ENCODE data around the gene PAQR4. TPM values are rescaled to one million over a fixed set of nuclear protein-coding genes. Genes with fewer than 3 reads are reported as not detected.

PAQR4 gene
- total RNA-seq, 5 donors from 2014 or later (not counting 1 experiment from before 2014, with no cell fraction given), result 1.9 to 3.3 (median 3.1) TPM

- DNase-seq (no peak), ATAC-seq (replicated peaks in 1 of 4) (no peak)
- peaks cover 0 to 32% of the 10 kb centered on the region in 2 experiments for H3K27me3 ChIP-seq (replicated peaks in 1 of 2; ENCODE audit: control insufficient read depth in 2 of 2, extremely low read depth in 1 of 2, insufficient read depth in 2 of 2, low read length in 1 of 2)
- Mint-ChIP-seq H3K27me3 (peaks cover 0 to 4% of the 10 kb centered on the region in 2 donors), H3K27ac (no peak overlapping the region), H3K9me3 (no peaks in the 10 kb centered on the region), H3K36me3 (no peaks in the 10 kb centered on the region), H3K4me3 (no peak overlapping the region), H3K4me1 (peaks cover 0 to 11% (median 0%) of the 10 kb centered on the region in 3 donors)
- peaks cover 2 to 13% of the 10 kb centered on the region in 2 experiments for H3K4me1 ChIP-seq (ENCODE audit: control insufficient read depth in 1 of 2, extremely low read depth in 1 of 2, insufficient read depth in 2 of 2, low read length in 2 of 2)
- WGBS (ENCODE audit: insufficient coverage), result 96% methylated on average over 28 of the region's 28 CpGs
- H3K36me3 ChIP-seq (ENCODE audit: control insufficient read depth in 2 of 2, extremely low read depth in 1 of 2, insufficient read depth in 1 of 2, low read length in 1 of 2), result no peaks in the 10 kb centered on the region
- ChIA-PET CTCF (no interaction called here), POLR2A (no interaction called here)
- no peaks in the 10 kb centered on the region for H3K9me3 ChIP-seq
- H3K4me3 ChIP-seq (ENCODE audit: control insufficient read depth in 1 of 2, extremely low read depth in 1 of 2, low read length in 1 of 2), result no peak overlapping the region
- H3K27ac ChIP-seq (ENCODE audit: low read length), result no peak overlapping the region
Measured at GRCh38 chr16:2975161-2975795, 6.1 kb downstream of the PAQR4 start.

- peaks cover 0 to 4% of the 10 kb centered on the region in 2 donors for H3K27me3 Mint-ChIP-seq
- 94% methylated on average over 7 of the region's 7 CpGs for WGBS (ENCODE audit: insufficient coverage)
- H3K4me3 ChIP-seq (ENCODE audit: control insufficient read depth in 1 of 2, extremely low read depth in 1 of 2, low read length in 1 of 2), result no peak overlapping the region
- no peak overlapping the region for H3K4me3 Mint-ChIP-seq
- ATAC-seq (replicated peaks in 1 of 4) (no peak), DNase-seq (no peak)
- no peak overlapping the region for H3K27ac ChIP-seq (ENCODE audit: low read length)
- no peaks in the 10 kb centered on the region for H3K9me3 ChIP-seq
- no peak overlapping the region for H3K27ac Mint-ChIP-seq
- peaks cover 2 to 14% of the 10 kb centered on the region in 2 experiments for H3K4me1 ChIP-seq (ENCODE audit: control insufficient read depth in 1 of 2, extremely low read depth in 1 of 2, insufficient read depth in 2 of 2, low read length in 2 of 2)
- H3K36me3 ChIP-seq (ENCODE audit: control insufficient read depth in 2 of 2, extremely low read depth in 1 of 2, insufficient read depth in 1 of 2, low read length in 1 of 2), result no peaks in the 10 kb centered on the region
- peaks cover 3 to 7% (median 6%) of the 10 kb centered on the region in 3 donors for H3K4me1 Mint-ChIP-seq
- no peaks in the 10 kb centered on the region for H3K36me3 Mint-ChIP-seq
- H3K9me3 Mint-ChIP-seq, result no peaks in the 10 kb centered on the region
- ChIA-PET CTCF (no interaction called here), POLR2A (no interaction called here)
- H3K27me3 ChIP-seq (replicated peaks in 1 of 2; ENCODE audit: control insufficient read depth in 2 of 2, extremely low read depth in 1 of 2, insufficient read depth in 2 of 2, low read length in 1 of 2), result peaks cover 0 to 25% of the 10 kb centered on the region in 2 experiments
Measured at GRCh38 chr16:2976201-2976600, 7.1 kb downstream of the PAQR4 start.

GRCh38 chr16:2976673-2977072 lies 7.5 kb downstream of the PAQR4 start:
- Histone ChIP-seq H3K4me1 (ENCODE audit: control insufficient read depth in 1 of 2, extremely low read depth in 1 of 2, insufficient read depth in 2 of 2, low read length in 2 of 2) (peaks cover 2 to 17% of the 10 kb centered on the region in 2 experiments), H3K36me3 (ENCODE audit: control insufficient read depth in 2 of 2, extremely low read depth in 1 of 2, insufficient read depth in 1 of 2, low read length in 1 of 2) (no peaks in the 10 kb centered on the region), H3K27me3 (replicated peaks in 1 of 2; ENCODE audit: control insufficient read depth in 2 of 2, extremely low read depth in 1 of 2, insufficient read depth in 2 of 2, low read length in 1 of 2) (peaks cover 0 to 25% of the 10 kb centered on the region in 2 experiments), H3K4me3 (ENCODE audit: control insufficient read depth in 1 of 2, extremely low read depth in 1 of 2, low read length in 1 of 2) (no peak overlapping the region), H3K27ac (ENCODE audit: low read length) (no peak overlapping the region), H3K9me3 (no peaks in the 10 kb centered on the region)
- ChIA-PET POLR2A (no interaction called here), CTCF (interaction anchor here in 1 of 2 donors (0.6 kb wide), 1 partner anchor 56 kb away, joined by 3 read pairs; no protein-coding TSS in a partner anchor)
- DNase-seq (no peak), ATAC-seq (replicated peaks in 1 of 4) (no peak)
- H3K9me3 Mint-ChIP-seq, result no peaks in the 10 kb centered on the region
- 89% methylated on average over 9 of the region's 15 CpGs for WGBS (ENCODE audit: insufficient coverage)
- H3K4me3 Mint-ChIP-seq, result no peak overlapping the region
- H3K27me3 Mint-ChIP-seq, result peaks cover 0 to 4% of the 10 kb centered on the region in 2 donors
- peaks cover 6 to 11% (median 7%) of the 10 kb centered on the region in 3 donors for H3K4me1 Mint-ChIP-seq
- no peaks in the 10 kb centered on the region for H3K36me3 Mint-ChIP-seq
- no peak overlapping the region for H3K27ac Mint-ChIP-seq

GRCh38 chr16:2977440-2977839 lies 8.3 kb downstream of the PAQR4 start:
- peaks cover 2 to 17% of the 10 kb centered on the region in 2 experiments for H3K4me1 ChIP-seq (ENCODE audit: control insufficient read depth in 1 of 2, extremely low read depth in 1 of 2, insufficient read depth in 2 of 2, low read length in 2 of 2)
- H3K9me3 ChIP-seq, result no peaks in the 10 kb centered on the region
- ATAC-seq (replicated peaks in 1 of 4), result no peak
- Mint-ChIP-seq H3K9me3 (no peaks in the 10 kb centered on the region), H3K36me3 (no peaks in the 10 kb centered on the region), H3K27ac (no peak overlapping the region), H3K4me3 (no peak overlapping the region), H3K4me1 (peaks cover 6 to 12% (median 10%) of the 10 kb centered on the region in 3 donors), H3K27me3 (no peaks in the 10 kb centered on the region)
- CTCF ChIA-PET, result interaction anchor here in 1 of 2 donors (0.6 kb wide), 1 partner anchor 57 kb away, joined by 3 read pairs; no protein-coding TSS in a partner anchor
- peaks cover 0 to 24% of the 10 kb centered on the region in 2 experiments for H3K27me3 ChIP-seq (replicated peaks in 1 of 2; ENCODE audit: control insufficient read depth in 2 of 2, extremely low read depth in 1 of 2, insufficient read depth in 2 of 2, low read length in 1 of 2)
- 96% methylated on average over 5 of the region's 6 CpGs for WGBS (ENCODE audit: insufficient coverage)
- no peak overlapping the region for H3K4me3 ChIP-seq (ENCODE audit: control insufficient read depth in 1 of 2, extremely low read depth in 1 of 2, low read length in 1 of 2)
- no peak overlapping the region for H3K27ac ChIP-seq (ENCODE audit: low read length)
- no peak for DNase-seq
- H3K36me3 ChIP-seq (ENCODE audit: control insufficient read depth in 2 of 2, extremely low read depth in 1 of 2, insufficient read depth in 1 of 2, low read length in 1 of 2), result no peaks in the 10 kb centered on the region
- POLR2A ChIA-PET, result no interaction called here

GRCh38 chr16:2979669-2980226 lies 10.6 kb downstream of the PAQR4 start:
- Histone ChIP-seq H3K9me3 (no peaks in the 10 kb centered on the region), H3K27me3 (replicated peaks in 1 of 2; ENCODE audit: control insufficient read depth in 2 of 2, extremely low read depth in 1 of 2, insufficient read depth in 2 of 2, low read length in 1 of 2) (peaks cover 0 to 28% of the 10 kb centered on the region in 2 experiments), H3K27ac (ENCODE audit: low read length) (no peak overlapping the region), H3K4me3 (ENCODE audit: control insufficient read depth in 1 of 2, extremely low read depth in 1 of 2, low read length in 1 of 2) (peak overlapping the region in 1 of 2 donors; percentile 88), H3K36me3 (ENCODE audit: control insufficient read depth in 2 of 2, extremely low read depth in 1 of 2, insufficient read depth in 1 of 2, low read length in 1 of 2) (no peaks in the 10 kb centered on the region), H3K4me1 (ENCODE audit: control insufficient read depth in 1 of 2, extremely low read depth in 1 of 2, insufficient read depth in 2 of 2, low read length in 2 of 2) (peaks cover 2 to 27% of the 10 kb centered on the region in 2 experiments)
- Mint-ChIP-seq H3K9me3 (no peaks in the 10 kb centered on the region), H3K36me3 (no peaks in the 10 kb centered on the region), H3K27me3 (no peaks in the 10 kb centered on the region), H3K4me1 (peaks cover 10 to 15% (median 15%) of the 10 kb centered on the region in 3 donors), H3K27ac (no peak overlapping the region), H3K4me3 (peak overlapping the region; percentile 47 to 74 (median 50))
- ChIA-PET POLR2A (no interaction called here), CTCF (no interaction called here)
- no peak for DNase-seq
- no peak for ATAC-seq (replicated peaks in 1 of 4)
- under 1% methylated on average over 30 of the region's 43 CpGs for WGBS (ENCODE audit: insufficient coverage)

- H3K4me1 ChIP-seq (ENCODE audit: control insufficient read depth in 1 of 2, extremely low read depth in 1 of 2, insufficient read depth in 2 of 2, low read length in 2 of 2), result peaks cover 2 to 27% of the 10 kb centered on the region in 2 experiments
- no peaks in the 10 kb centered on the region for H3K9me3 ChIP-seq
- peak within 1 kb of the TSS; percentile 66 for H3K27ac Mint-ChIP-seq
- H3K4me3 ChIP-seq (ENCODE audit: control insufficient read depth in 1 of 2, extremely low read depth in 1 of 2, low read length in 1 of 2), result peak within 1 kb of the TSS; percentile 88 to 94
- H3K27me3 ChIP-seq (replicated peaks in 1 of 2; ENCODE audit: control insufficient read depth in 2 of 2, extremely low read depth in 1 of 2, insufficient read depth in 2 of 2, low read length in 1 of 2), result peaks cover 0 to 31% of the 10 kb centered on the region in 2 experiments
- no peaks in the 10 kb centered on the region for H3K36me3 Mint-ChIP-seq
- POLR2A ChIA-PET, result interaction anchor here in 1 of 2 donors (0.6 kb wide), 2 partner anchors 12 to 47 kb away, joined by 4 to 6 read pairs; no protein-coding TSS in a partner anchor
- H3K27me3 Mint-ChIP-seq, result no peaks in the 10 kb centered on the region
- H3K4me3 Mint-ChIP-seq, result peak within 1 kb of the TSS; percentile 74 to 77 (median 74)
- WGBS (ENCODE audit: insufficient coverage), result 7% methylated on average over 84 of the region's 91 CpGs
- no peaks in the 10 kb centered on the region for H3K36me3 ChIP-seq (ENCODE audit: control insufficient read depth in 2 of 2, extremely low read depth in 1 of 2, insufficient read depth in 1 of 2, low read length in 1 of 2)
- peak within 1 kb of the TSS; percentile 81 for H3K27ac ChIP-seq (ENCODE audit: low read length)
- ATAC-seq (replicated peaks in 1 of 4) (peak; percentile 91 to 95 (median 94)), DNase-seq (peak; percentile 80 to 97 (median 92))
- no peaks in the 10 kb centered on the region for H3K9me3 Mint-ChIP-seq
- CTCF ChIA-PET, result no interaction called here
- peaks cover 10 to 15% (median 15%) of the 10 kb centered on the region in 3 donors for H3K4me1 Mint-ChIP-seq
Measured at GRCh38 chr16:2980227-2981176, 11.4 kb downstream of the PAQR4 start, which contains the start of gene PKMYT1. PKMYT1 (minus strand) TSS chr16:2980446; CDS start chr16:2979657, 789 bp downstream.
